Gastrocnemius medialis (tissue), 4 donors: ENCODE results near the gene RPP30.

Experiments used
- POLR2A ChIP-seq, 2 donors: fragments of 450-650 bp; IDR thresholded peaks; one replicate each; pipeline ENCODE4 v1.6.1; 2017; ENCODE audit warnings: antibody characterized with exemption in 2 of 2, mild to moderate bottlenecking in 2 of 2, moderate library complexity in 2 of 2
- TF ChIP-seq, protein P1 (sequence below), 5 experiments: fragments of 450-650 bp in 3 of 5; fragments of 200-600 bp in 2 of 5; sonication (generic) in 2 of 5; IDR thresholded peaks in 4 of 5; conservative IDR thresholded peaks in 1 of 5; 1 replicate in 4 of 5; 2 replicates in 1 of 5; pipeline ENCODE4 v1.5.1; 2016 to 2019; ENCODE audit warnings: antibody characterized with exemption in 5 of 5, mild to moderate bottlenecking in 3 of 5, moderate library complexity in 3 of 5

DNA sequence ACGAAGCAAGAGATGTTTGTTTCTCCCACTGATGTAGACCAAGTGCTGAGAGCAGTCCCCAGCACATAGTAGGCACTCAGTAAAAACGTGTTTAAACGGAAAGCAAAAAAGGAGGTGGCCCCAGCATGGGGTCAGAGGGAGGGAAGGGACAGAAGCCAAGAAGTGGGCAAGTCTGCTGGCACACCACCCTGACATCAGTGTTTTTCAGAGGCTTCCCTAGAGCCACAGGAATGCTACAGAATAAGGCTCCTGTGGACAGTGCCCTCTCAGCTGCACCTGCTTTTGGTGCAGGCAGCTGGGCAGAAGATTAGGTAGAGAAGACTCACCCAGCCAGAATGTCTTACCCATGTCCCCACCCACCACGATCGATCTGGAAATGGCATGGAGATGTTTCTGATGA is 57.4 kb downstream of the RPP30 start:
- TF ChIP-seq, protein P1, sequence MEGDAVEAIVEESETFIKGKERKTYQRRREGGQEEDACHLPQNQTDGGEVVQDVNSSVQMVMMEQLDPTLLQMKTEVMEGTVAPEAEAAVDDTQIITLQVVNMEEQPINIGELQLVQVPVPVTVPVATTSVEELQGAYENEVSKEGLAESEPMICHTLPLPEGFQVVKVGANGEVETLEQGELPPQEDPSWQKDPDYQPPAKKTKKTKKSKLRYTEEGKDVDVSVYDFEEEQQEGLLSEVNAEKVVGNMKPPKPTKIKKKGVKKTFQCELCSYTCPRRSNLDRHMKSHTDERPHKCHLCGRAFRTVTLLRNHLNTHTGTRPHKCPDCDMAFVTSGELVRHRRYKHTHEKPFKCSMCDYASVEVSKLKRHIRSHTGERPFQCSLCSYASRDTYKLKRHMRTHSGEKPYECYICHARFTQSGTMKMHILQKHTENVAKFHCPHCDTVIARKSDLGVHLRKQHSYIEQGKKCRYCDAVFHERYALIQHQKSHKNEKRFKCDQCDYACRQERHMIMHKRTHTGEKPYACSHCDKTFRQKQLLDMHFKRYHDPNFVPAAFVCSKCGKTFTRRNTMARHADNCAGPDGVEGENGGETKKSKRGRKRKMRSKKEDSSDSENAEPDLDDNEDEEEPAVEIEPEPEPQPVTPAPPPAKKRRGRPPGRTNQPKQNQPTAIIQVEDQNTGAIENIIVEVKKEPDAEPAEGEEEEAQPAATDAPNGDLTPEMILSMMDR (IDR thresholded peaks at IDR 0.05 in 4 of 5, conservative IDR thresholded peaks at IDR 0.05 in 1 of 5), result no peak
- TF ChIP-seq POLR2A (IDR thresholded peaks at IDR 0.05), result no peak
